Measurements from ENCODE around the gene ANK3.

The ANK3 gene

GRCh38 chr10:60149003-60149402 is 240.7 kb downstream of the ANK3 start:
- TF ChIP-seq CTCF (IDR thresholded peaks at IDR 0.05; ENCODE audit: low read depth, low read length): no peak
- DNase-seq (ENCODE audit: extremely low read depth, low read depth): no peak

GRCh38 chr10:60148266-60148840 is 241.3 kb downstream of the ANK3 start:
- peak; percentile 32 for DNase-seq (ENCODE audit: extremely low read depth, low read depth)

GRCh38 chr10:60147576-60148265 is 242.0 kb downstream of the ANK3 start:
- no peak for TF ChIP-seq CTCF (IDR thresholded peaks at IDR 0.05; ENCODE audit: low read depth, low read length)

More at GRCh38 chr10:60148266-60148840, 241.3 kb downstream of the ANK3 start:
- no peak for TF ChIP-seq CTCF (IDR thresholded peaks at IDR 0.05; ENCODE audit: low read depth, low read length)

GRCh38 chr10:60147025-60147424 is 242.7 kb downstream of the ANK3 start:
- no peak for DNase-seq (ENCODE audit: extremely low read depth, low read depth)
- no peak for TF ChIP-seq CTCF (IDR thresholded peaks at IDR 0.05; ENCODE audit: low read depth, low read length)

More at GRCh38 chr10:60147576-60148265, 242.0 kb downstream of the ANK3 start:
- DNase-seq (ENCODE audit: extremely low read depth, low read depth): no peak

- no peak for TF ChIP-seq CTCF (IDR thresholded peaks at IDR 0.05; ENCODE audit: low read depth, low read length)
- no peak for DNase-seq (ENCODE audit: extremely low read depth, low read depth)
Measured at GRCh38 chr10:60144099-60144498, 245.6 kb downstream of the ANK3 start.

GRCh38 chr10:60142736-60143135 is 246.9 kb downstream of the ANK3 start:
- no peak for DNase-seq (ENCODE audit: extremely low read depth, low read depth)
- no peak for TF ChIP-seq CTCF (IDR thresholded peaks at IDR 0.05; ENCODE audit: low read depth, low read length)

GRCh38 chr10:60141896-60142559 is 247.6 kb downstream of the ANK3 start:
- no peak for TF ChIP-seq CTCF (IDR thresholded peaks at IDR 0.05; ENCODE audit: low read depth, low read length)
- no peak for DNase-seq (ENCODE audit: extremely low read depth, low read depth)
